Astrocyte of the cerebellum (primary cell): Measurements from ENCODE around the gene FLNC.

Experiments
- DNase-seq: peaks from one replicate; pipeline ENCODE4 v3.0.0-alpha.2; 2011; ENCODE audit warnings: low read depth
- H3K4me3 ChIP-seq: 2 replicates; pipeline ENCODE4 v1.5.1; 2011; ENCODE audit warnings: mild to moderate bottlenecking, low read depth, low read length, moderate library complexity
- in situ Hi-C: cut with HindIII; loops from 2 replicates; pipeline ENCODE4 v1.10.0; 2017; ENCODE audit warnings: low sequenced_read_pairs
- TF ChIP-seq, protein P1 (sequence below): IDR thresholded peaks from 2 replicates; pipeline ENCODE4 v1.5.1; 2012; ENCODE audit warnings: low read length, low read depth, moderate library complexity, mild to moderate bottlenecking; ENCODE audit errors: missing control alignments

The FLNC gene

DNA sequence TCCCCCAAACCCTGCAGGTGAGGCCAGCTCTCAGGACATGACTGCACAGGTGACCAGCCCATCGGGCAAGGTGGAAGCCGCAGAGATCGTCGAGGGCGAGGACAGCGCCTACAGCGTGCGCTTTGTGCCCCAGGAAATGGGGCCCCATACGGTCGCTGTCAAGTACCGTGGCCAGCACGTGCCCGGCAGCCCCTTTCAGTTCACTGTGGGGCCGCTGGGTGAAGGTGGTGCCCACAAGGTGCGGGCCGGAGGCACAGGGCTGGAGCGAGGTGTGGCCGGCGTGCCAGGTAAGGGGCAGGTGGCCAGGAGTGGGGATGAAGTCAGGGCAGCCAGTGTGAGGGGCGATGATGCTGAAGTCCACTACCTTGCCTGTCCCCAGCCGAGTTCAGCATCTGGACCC lies 24.2 kb downstream of the FLNC start:
- in situ Hi-C loops, result no loop called here
- no peak overlapping the region for H3K4me3 ChIP-seq
- no peak for DNase-seq
- TF ChIP-seq, protein P1, sequence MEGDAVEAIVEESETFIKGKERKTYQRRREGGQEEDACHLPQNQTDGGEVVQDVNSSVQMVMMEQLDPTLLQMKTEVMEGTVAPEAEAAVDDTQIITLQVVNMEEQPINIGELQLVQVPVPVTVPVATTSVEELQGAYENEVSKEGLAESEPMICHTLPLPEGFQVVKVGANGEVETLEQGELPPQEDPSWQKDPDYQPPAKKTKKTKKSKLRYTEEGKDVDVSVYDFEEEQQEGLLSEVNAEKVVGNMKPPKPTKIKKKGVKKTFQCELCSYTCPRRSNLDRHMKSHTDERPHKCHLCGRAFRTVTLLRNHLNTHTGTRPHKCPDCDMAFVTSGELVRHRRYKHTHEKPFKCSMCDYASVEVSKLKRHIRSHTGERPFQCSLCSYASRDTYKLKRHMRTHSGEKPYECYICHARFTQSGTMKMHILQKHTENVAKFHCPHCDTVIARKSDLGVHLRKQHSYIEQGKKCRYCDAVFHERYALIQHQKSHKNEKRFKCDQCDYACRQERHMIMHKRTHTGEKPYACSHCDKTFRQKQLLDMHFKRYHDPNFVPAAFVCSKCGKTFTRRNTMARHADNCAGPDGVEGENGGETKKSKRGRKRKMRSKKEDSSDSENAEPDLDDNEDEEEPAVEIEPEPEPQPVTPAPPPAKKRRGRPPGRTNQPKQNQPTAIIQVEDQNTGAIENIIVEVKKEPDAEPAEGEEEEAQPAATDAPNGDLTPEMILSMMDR, result no peak

DNA sequence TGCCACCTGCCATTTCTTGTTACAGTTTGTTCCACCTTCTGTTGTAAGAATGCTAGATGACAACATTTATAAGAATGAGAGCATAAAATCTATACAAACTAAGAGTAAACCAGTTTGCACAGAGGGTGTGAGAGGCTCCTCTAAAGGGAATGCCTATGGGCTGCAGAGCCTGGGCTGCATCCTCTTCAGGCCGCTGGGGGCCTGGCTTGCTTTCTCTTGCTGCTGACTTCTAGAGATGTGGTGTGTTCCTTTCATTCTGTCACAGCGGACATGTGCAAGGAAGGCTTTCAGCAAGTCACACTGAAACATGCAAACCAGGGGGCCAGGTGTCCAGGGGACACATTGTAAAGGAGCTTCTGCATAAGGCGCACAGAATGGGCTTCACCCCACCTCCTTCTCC lies 25.4 kb downstream of the FLNC start:
- no peak for DNase-seq
- in situ Hi-C loops, result no loop called here
- no peak overlapping the region for H3K4me3 ChIP-seq
- TF ChIP-seq, protein P1, result no peak

DNA sequence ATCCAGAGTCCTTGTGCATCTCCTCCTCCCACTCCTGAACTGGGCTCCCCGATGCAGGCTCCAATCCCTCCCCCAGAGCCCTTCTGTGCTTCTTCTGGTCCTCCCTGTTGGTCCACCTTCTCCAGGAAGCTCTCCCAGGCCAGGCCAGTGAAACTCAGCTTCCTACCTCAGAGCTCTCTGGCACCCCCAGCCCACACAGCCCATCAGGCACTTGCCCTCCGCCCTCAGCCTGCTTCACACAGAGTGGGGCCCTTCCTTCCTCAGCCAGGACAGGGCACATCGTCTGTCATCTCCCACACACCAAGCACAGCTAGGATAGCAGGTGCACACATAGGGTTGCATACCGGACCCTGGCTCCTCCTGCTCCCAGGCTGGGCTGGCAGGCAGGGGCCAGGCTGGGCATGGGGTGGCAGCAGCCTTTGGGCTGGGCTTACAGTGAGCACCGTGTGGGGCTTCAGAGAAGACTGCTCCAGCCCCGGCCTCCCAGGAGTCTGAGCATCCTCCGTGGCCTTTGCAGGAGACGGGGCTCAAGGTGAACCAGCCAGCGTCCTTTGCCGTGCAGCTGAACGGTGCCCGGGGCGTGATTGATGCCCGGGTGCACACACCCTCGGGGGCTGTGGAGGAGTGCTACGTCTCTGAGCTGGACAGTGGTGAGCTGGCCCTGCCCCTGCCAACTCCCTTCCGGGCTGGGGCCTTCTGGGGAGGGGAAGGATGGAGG lies 26.0 kb downstream of the FLNC start:
- in situ Hi-C loops, result no loop called here
- TF ChIP-seq, protein P1, result no peak

DNA sequence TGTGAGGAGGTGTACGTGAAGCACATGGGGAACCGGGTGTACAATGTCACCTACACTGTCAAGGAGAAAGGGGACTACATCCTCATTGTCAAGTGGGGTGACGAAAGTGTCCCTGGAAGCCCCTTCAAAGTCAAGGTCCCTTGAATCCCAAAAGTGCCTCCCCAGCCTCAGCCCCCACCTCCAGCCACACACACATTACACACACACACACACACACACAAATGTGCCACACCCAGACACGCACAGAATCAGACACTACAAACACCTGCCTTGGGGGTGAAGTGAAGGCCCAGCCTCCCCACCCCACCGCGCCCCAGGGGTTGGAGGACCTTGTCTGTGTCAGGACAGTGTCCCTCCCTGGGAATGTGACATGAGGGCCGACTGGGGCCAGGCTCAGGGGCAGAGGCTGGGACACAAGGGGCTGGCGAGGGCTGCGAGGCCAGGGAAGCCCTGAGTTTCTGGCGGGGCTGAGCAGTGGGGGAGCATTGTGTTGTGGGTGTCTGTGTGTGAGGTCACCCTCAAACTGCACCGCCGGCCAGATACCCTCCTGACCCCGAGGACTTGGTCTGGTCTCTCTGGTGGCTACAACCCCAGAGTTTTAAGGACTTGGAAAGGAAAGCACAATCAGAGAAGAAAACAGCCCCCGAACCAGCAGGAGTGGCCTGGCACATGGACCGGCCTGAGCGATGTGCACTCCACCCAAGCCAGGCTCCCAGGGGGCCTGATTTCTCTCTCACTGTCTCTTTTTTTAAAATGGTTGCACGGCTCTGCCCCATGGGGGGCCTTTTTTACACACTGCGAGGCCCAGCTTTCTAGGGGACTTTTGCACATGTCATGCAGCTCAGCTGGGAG lies 28.4 kb downstream of the FLNC start:
- no peak overlapping the region for H3K4me3 ChIP-seq
- DNase-seq, result no peak
- TF ChIP-seq, protein P1, result no peak
- in situ Hi-C loops, result no loop called here

More for the DNA sequence above, 26.0 kb downstream of the FLNC start:
- no peak overlapping the region for H3K4me3 ChIP-seq
- DNase-seq, result no peak

DNA sequence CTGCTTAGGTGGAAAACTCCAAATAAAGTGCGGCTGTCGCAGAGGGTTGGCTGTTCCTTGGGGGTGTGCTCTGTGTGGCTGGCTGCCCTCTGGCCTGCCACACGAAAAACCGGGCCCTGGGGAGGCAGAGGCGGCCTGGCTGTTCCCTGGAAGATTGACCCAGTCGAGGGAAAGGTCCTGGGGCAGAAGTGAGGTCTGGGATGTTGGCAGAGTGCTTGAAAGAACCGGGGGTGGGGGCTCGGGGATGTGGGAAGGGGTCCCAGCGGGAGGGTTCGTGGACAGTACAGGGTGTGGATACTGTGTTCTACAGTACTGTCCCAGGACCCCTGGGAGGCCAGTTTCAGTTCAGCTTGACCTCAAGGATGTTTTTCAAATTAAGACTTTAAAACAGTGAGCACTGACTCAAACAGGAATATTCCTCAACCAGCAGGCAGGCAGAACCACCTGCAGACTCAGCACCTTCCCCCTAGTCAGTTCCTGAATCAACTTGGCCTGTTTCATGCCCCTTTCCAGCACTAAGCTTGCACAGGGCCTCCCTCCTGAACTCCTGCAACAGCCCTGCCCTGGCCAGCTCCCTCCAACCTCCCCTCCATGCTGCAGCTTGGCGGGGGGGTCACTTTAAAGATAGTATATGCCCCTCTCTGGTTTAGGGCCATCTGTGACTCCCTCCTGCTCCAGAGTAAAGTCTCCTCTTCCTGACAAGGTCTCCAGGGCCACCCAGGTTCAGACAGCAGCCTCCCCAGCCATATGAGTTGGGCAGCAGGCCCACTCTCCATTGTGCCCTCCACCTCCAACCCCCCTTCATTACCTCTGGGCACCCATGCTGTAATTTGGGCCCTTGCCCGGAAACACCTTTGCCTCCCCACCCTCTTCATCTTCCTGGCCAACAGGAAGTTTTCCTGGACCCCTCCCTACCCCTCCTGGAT lies 29.3 kb downstream of the FLNC start:
- in situ Hi-C loops, result no loop called here
- DNase-seq, result no peak
- H3K4me3 ChIP-seq, result no peak overlapping the region
- TF ChIP-seq, protein P1, result no peak
